COLO829 (cell line): ENCODE data around the gene GMPPA.

Experiments
- DNase-seq: peaks from one replicate; pipeline ENCODE4 v3.0.0; 2012; ENCODE audit warnings: low spot score

Gene GMPPA

DNA sequence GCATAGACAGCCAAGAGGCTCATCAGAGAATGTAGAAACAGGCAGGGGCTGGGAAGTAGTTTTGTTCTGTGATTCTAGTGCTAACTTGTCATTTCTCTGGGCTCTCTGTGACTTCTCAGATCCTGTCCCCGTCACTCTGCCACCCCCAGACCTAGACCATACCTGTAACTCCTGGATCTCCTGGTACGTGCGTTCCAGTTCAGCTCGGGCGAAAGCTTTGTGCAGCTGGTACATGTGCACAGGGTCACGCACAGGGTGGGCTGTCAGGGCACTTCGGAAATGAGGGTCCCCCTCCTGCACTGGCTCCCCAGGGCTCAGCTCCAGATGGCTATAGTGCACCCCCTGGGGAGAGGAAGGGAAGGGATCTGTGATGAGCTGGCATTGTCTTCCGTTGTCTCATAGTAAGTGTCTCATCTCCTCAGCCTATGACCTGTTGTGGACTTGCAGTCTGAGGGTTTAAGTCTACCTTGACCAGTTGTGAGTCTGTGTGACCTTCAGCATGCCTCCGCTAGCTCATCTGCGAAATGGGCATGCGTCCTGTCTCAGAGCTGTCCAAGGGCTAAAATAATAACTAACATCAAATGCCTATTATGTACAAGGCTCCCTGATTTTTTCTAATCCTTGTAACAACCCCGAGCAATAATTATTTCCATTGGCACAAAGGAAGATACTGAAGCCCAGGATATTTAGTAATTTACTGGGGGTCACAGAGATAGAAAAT, 42.3 kb downstream of the GMPPA start:
- DNase-seq = no peak

GRCh38 chr2:219541611-219542180, 43.0 kb downstream of the GMPPA start:
- no peak for DNase-seq

GRCh38 chr2:219542931-219543595, 44.4 kb downstream of the GMPPA start:
- DNase-seq = no peak

GRCh38 chr2:219543596-219544358, 45.1 kb downstream of the GMPPA start, which contains the start of the genes CHPF and TMEM198:
TSS of gene CHPF (minus strand) at chr2:219543809. CDS start at chr2:219543538, 271 bp downstream.
TSS of gene TMEM198 (plus strand) at chr2:219544028. CDS start at chr2:219544728, 700 bp downstream.
- DNase-seq = peak; percentile 96

- no peak for DNase-seq
Measured at GRCh38 chr2:219544567-219544966, 45.9 kb downstream of the GMPPA start.

DNA sequence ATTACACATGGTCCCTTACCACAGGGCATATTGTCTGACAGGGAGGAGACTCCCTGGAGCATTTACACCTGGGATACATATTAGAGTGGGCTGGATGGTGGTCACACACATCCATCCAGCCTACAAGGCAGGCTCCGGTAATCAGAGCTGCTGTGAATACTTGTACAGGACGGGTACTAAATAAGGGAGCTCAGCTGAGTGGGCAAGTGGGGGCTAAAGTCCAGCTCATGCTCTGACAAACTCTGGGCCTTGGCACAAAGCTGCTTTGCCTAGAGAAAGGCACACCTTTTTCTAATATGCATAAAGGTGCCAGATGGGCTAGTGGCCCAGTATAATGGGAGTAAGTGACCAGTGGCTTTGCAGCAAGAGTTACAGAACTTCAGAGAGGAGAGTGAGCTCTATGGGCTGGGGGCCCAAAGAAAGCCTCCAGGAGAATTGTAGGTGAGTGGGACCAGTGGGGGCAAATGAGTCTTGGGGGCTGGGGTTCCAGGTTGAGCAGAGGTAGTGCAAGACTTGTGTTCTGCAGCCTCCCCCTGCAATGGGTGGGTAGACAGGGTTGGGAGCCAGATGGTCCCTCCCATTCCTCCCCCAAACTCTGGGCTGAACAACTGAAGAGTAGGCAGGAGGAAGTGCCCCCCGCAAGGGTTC, 46.7 kb downstream of the GMPPA start:
- DNase-seq = no peak

DNA sequence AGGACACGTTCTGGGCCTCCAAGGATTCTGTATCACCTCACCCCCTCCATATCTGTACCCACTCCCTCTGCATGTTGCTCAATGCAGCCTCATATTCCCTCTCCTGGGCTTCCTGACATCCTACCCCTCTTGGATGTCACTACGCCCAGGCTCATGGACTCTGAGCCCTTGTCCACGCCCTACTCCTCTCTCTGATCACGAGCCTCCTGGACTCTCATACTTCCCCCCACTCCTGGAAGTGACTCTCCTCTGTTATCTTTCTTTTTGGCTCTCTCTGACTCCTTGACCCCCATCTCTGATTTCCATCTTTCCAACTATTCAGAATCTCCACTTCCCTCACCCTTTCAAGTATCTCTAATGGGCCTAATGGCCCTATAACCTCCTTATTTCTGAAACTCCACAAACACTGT, 47.3 kb downstream of the GMPPA start:
- DNase-seq = no peak

- no peak for DNase-seq
Measured at GRCh38 chr2:219547621-219548020, 48.9 kb downstream of the GMPPA start.

DNA sequence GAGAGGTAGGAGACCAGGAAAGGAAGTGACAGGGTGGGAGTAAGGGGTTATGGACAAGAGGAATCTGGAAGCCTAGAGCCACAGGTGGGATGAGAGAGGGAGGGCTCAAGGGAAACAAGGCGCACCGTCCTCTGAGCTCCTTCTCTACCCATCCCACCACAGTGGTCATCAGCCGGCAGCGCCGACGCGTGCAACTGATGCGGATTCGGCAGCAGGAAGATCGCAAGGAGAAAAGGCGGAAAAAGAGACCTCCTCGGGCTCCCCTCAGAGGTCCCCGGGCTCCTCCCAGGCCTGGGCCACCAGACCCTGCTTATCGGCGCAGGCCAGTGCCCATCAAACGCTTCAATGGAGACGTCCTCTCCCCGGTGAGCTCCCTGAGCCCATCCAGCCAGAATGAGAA, 50.3 kb downstream of the GMPPA start:
- DNase-seq = no peak

DNA sequence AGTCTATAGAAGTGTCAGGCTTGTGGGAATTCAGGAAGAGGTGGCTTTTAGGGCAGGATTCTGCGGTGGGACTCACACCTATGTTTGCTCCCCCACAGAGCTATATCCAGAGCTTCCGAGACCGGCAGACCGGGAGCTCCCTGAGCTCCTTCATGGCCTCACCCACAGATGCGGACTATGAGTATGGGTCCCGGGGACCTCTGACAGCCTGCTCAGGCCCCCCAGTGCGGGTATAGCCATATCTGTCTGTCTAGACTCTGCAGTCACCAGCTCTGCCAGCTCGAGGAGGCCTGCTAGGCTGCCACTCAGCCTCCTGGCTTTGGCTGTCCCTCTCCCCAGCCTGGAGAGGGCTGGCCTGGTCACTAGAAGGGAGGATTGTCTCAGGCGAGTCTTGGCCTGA, 50.9 kb downstream of the GMPPA start:
- DNase-seq = no peak

- no peak for DNase-seq
Measured at GRCh38 chr2:219551441-219552381, 53.0 kb downstream of the GMPPA start.

GRCh38 chr2:219552382-219553167, 53.9 kb downstream of the GMPPA start:
- DNase-seq = peak; percentile 85

DNA sequence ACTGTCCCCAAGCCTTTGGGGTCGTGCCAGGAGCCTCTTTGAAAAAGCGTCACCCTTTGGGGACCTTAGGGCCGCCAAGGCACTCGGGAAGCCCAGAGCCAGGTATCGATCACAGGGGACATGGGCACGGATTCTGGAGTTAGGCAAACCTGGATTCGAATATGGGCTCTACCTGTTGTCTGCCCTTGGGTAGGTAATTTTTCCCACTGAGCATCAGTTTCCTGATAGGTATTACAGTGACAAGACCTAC, 54.4 kb downstream of the GMPPA start:
- no peak for DNase-seq

GRCh38 chr2:219553463-219553963, 54.8 kb downstream of the GMPPA start:
- DNase-seq = no peak

DNA sequence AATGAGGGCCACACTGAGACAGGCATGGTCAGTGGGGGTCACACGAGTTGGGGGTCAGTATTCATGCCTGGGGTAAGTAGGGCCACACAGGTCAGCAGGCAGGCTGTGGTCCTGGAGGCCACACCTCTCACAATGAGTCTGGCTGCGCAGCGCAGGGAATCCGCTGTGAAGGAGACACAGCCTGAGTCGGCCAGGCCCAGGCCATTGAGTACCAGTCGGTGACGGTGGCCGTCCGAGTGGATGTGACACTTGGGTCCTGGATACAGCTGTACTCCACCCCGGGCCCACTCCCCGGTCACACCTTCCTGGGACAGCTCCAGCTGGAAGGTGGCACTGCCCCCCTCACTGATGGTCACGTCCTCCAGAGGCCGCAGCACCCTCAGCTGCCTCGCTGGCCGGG, 55.7 kb downstream of the GMPPA start:
- no peak for DNase-seq

- no peak for DNase-seq
Measured at GRCh38 chr2:219555956-219556355, 57.3 kb downstream of the GMPPA start.

GRCh38 chr2:219556413-219556812, 57.7 kb downstream of the GMPPA start:
- no peak for DNase-seq
